Stimulated activated effector memory CD8-positive, alpha-beta T cell treated with anti-CD3 and anti-CD28 coated beads, Interleukin-12 subunit alpha, Interleukin-12 subunit beta, amount 100 ng/mL, for 72 hours (primary cell): ENCODE results near the gene AOC2.
"Not testable (repeated sequence)": the region's sequence is repeated elsewhere in the genome, so short reads cannot be mapped to it uniquely, and the experiment has no call there.

Experiments used
- ATAC-seq: fragments of 150-1000 bp; cut with Tn5 transposase; 2 replicates; pipeline ENCODE4 v1.10.0; 2021
- DNase-seq, 2 donors: peaks; one replicate each; pipeline ENCODE4 v3.0.0; 2021 to 2022; ENCODE audit warnings: low spot score in 2 of 2
- H3K27ac Mint-ChIP-seq: one replicate; pipeline ENCODE4 v1.8.0; 2022; ENCODE audit warnings: mild to moderate bottlenecking, mixed read lengths
- H3K36me3 Mint-ChIP-seq: one replicate; pipeline ENCODE4 v1.8.0; 2022; ENCODE audit warnings: mild to moderate bottlenecking, mixed read lengths
- H3K4me1 Mint-ChIP-seq: one replicate; pipeline ENCODE4 v1.8.0; 2022; ENCODE audit warnings: mixed read lengths
- H3K4me3 Mint-ChIP-seq: one replicate; pipeline ENCODE4 v1.8.0; 2022; ENCODE audit warnings: mild to moderate bottlenecking, mixed read lengths
- H3K9me3 Mint-ChIP-seq: one replicate; pipeline ENCODE4 v1.8.0; 2022; ENCODE audit warnings: mixed read lengths

AOC2 gene

GRCh38 chr17:42845918-42846593 is 1.7 kb downstream of the AOC2 start:
- Mint-ChIP-seq H3K36me3 (peaks cover 52% of the 10 kb centered on the region), H3K27ac (peak overlapping the region; percentile 72), H3K9me3 (no peaks in the 10 kb centered on the region), H3K4me1 (peaks cover 34% of the 10 kb centered on the region), H3K4me3 (peak overlapping the region; percentile 49)
- ATAC-seq, result peak; percentile 92
- peak; percentile 37 to 82 for DNase-seq

GRCh38 chr17:42846594-42847280 is 2.4 kb downstream of the AOC2 start:
- Mint-ChIP-seq H3K27ac (peak overlapping the region; percentile 72), H3K4me3 (no peak overlapping the region), H3K9me3 (no peaks in the 10 kb centered on the region), H3K4me1 (peaks cover 34% of the 10 kb centered on the region), H3K36me3 (peaks cover 45% of the 10 kb centered on the region)
- DNase-seq (no peak), ATAC-seq (no peak)

GRCh38 chr17:42848093-42848492 is 3.7 kb downstream of the AOC2 start:
- ATAC-seq, result no peak
- Mint-ChIP-seq H3K36me3 (peaks cover 32% of the 10 kb centered on the region), H3K9me3 (no peaks in the 10 kb centered on the region), H3K4me1 (peaks cover 28% of the 10 kb centered on the region), H3K4me3 (no peak overlapping the region), H3K27ac (no peak overlapping the region)
- DNase-seq, result no peak

GRCh38 chr17:42849031-42849430 is 4.7 kb downstream of the AOC2 start:
- Mint-ChIP-seq H3K9me3 (no peaks in the 10 kb centered on the region), H3K36me3 (peaks cover 22% of the 10 kb centered on the region), H3K4me3 (no peak overlapping the region), H3K4me1 (peaks cover 32% of the 10 kb centered on the region), H3K27ac (no peak overlapping the region)
- ATAC-seq (no peak), DNase-seq (no peak)

- Mint-ChIP-seq H3K4me1 (peaks cover 28% of the 10 kb centered on the region), H3K36me3 (peaks cover 17% of the 10 kb centered on the region), H3K4me3 (no peak overlapping the region), H3K9me3 (no peaks in the 10 kb centered on the region), H3K27ac (no peak overlapping the region)
- ATAC-seq, result no peak
- DNase-seq, result no peak
Measured at GRCh38 chr17:42849451-42850181, 5.2 kb downstream of the AOC2 start.

- no peak within 1 kb of the TSS for H3K27ac Mint-ChIP-seq
Measured at GRCh38 chr17:42850954-42851353, 6.6 kb downstream of the AOC2 start, which contains the start of gene AOC3. AOC3 (plus strand) TSS chr17:42851199; CDS start chr17:42851344, 145 bp downstream.

GRCh38 chr17:42851371-42852240 is 7.2 kb downstream of the AOC2 start:
- not testable (repeated sequence) for ATAC-seq, DNase-seq, H3K9me3 Mint-ChIP-seq, H3K27ac Mint-ChIP-seq, H3K4me3 Mint-ChIP-seq, H3K36me3 Mint-ChIP-seq
- peaks cover 14% of the 10 kb centered on the region for H3K4me1 Mint-ChIP-seq

More at GRCh38 chr17:42850954-42851353, 6.6 kb downstream of the AOC2 start, which contains the start of gene AOC3:
- Mint-ChIP-seq H3K4me3 (no peak within 1 kb of the TSS), H3K4me1 (peaks cover 20% of the 10 kb centered on the region), H3K9me3 (no peaks in the 10 kb centered on the region), H3K36me3 (peaks cover 3% of the 10 kb centered on the region)
- no peak for DNase-seq
- ATAC-seq, result no peak

GRCh38 chr17:42852351-42852750 is 8.0 kb downstream of the AOC2 start:
- DNase-seq (no peak), ATAC-seq (no peak)
- Mint-ChIP-seq H3K9me3 (no peaks in the 10 kb centered on the region), H3K4me1 (peaks cover 6% of the 10 kb centered on the region), H3K4me3 (no peak overlapping the region), H3K27ac (no peak overlapping the region), H3K36me3 (no peaks in the 10 kb centered on the region)

GRCh38 chr17:42853004-42853403 is 8.6 kb downstream of the AOC2 start:
- Mint-ChIP-seq H3K36me3 (no peaks in the 10 kb centered on the region), H3K4me1 (peaks cover 6% of the 10 kb centered on the region), H3K27ac (no peak overlapping the region), H3K4me3 (no peak overlapping the region), H3K9me3 (no peaks in the 10 kb centered on the region)
- DNase-seq (no peak), ATAC-seq (no peak)

- Mint-ChIP-seq H3K36me3 (no peaks in the 10 kb centered on the region), H3K27ac (no peak overlapping the region), H3K4me1 (peaks cover 6% of the 10 kb centered on the region), H3K9me3 (no peaks in the 10 kb centered on the region), H3K4me3 (no peak overlapping the region)
- ATAC-seq (no peak), DNase-seq (no peak)
Measured at GRCh38 chr17:42853597-42853967, 9.2 kb downstream of the AOC2 start.

GRCh38 chr17:42853968-42854790 is 9.8 kb downstream of the AOC2 start:
- H3K4me3 Mint-ChIP-seq, result no peak overlapping the region
- DNase-seq, result no peak
- no peaks in the 10 kb centered on the region for H3K36me3 Mint-ChIP-seq
- H3K9me3 Mint-ChIP-seq, result no peaks in the 10 kb centered on the region
- no peak for ATAC-seq
- H3K4me1 Mint-ChIP-seq, result peaks cover 6% of the 10 kb centered on the region
- no peak overlapping the region for H3K27ac Mint-ChIP-seq

GRCh38 chr17:42855048-42855596 is 10.7 kb downstream of the AOC2 start:
- no peak overlapping the region for H3K27ac Mint-ChIP-seq
- no peak for DNase-seq
- H3K4me1 Mint-ChIP-seq, result peaks cover 6% of the 10 kb centered on the region
- H3K36me3 Mint-ChIP-seq, result no peaks in the 10 kb centered on the region
- ATAC-seq, result no peak
- H3K4me3 Mint-ChIP-seq, result no peak overlapping the region
- H3K9me3 Mint-ChIP-seq, result no peaks in the 10 kb centered on the region

- H3K9me3 Mint-ChIP-seq, H3K36me3 Mint-ChIP-seq, H3K4me1 Mint-ChIP-seq, ATAC-seq, H3K27ac Mint-ChIP-seq, DNase-seq, H3K4me3 Mint-ChIP-seq: not testable (repeated sequence)
Measured at GRCh38 chr17:42856093-42856492, 11.7 kb downstream of the AOC2 start.

- not testable (repeated sequence) for H3K4me3 Mint-ChIP-seq, H3K27ac Mint-ChIP-seq, H3K36me3 Mint-ChIP-seq, H3K4me1 Mint-ChIP-seq, H3K9me3 Mint-ChIP-seq, DNase-seq, ATAC-seq
Measured at GRCh38 chr17:42856516-42856915, 12.1 kb downstream of the AOC2 start.
